Stimulated activated CD4-positive, alpha-beta T cell treated with anti-CD3 and anti-CD28 coated beads, Interleukin-4, amount 100 ng/mL, for 48 hours (primary cell): ENCODE measurements around the gene CFTR.
"Not testable (repeated sequence)": the region's sequence is repeated elsewhere in the genome, so short reads cannot be mapped to it uniquely, and the experiment has no call there.

Experiments used
- DNase-seq, 2 donors: peaks; one replicate each; pipeline ENCODE4 v3.0.0-alpha.2; 2020; ENCODE audit warnings: low read depth in 2 of 2

The CFTR gene

GRCh38 chr7:117479225-117480054 lies at the start of gene CFTR:
Gene CFTR, plus strand, starts transcription at chr7:117480025. Its CDS starts 70 bp downstream, at chr7:117480095.
- DNase-seq, result no peak

GRCh38 chr7:117435475-117436043 lies 44.3 kb upstream of the CFTR start:
- no peak for DNase-seq

GRCh38 chr7:117444646-117445045 lies 35.2 kb upstream of the CFTR start:
- no peak for DNase-seq

GRCh38 chr7:117445206-117445605 lies 34.6 kb upstream of the CFTR start:
- no peak for DNase-seq

GRCh38 chr7:117446220-117446815 lies 33.5 kb upstream of the CFTR start:
- DNase-seq, result no peak

GRCh38 chr7:117448655-117449054 lies 31.2 kb upstream of the CFTR start:
- no peak for DNase-seq

GRCh38 chr7:117458977-117459583 lies 20.7 kb upstream of the CFTR start:
- no peak for DNase-seq

GRCh38 chr7:117459735-117460134 lies 20.1 kb upstream of the CFTR start:
- DNase-seq, result no peak

- not testable (repeated sequence) for DNase-seq
Observed at GRCh38 chr7:117460815-117461214, 19.0 kb upstream of the CFTR start.

GRCh38 chr7:117468174-117468573 lies 11.7 kb upstream of the CFTR start:
- no peak for DNase-seq

- no peak for DNase-seq
Observed at GRCh38 chr7:117470777-117471176, 9.0 kb upstream of the CFTR start.

GRCh38 chr7:117472335-117472734 lies 7.5 kb upstream of the CFTR start:
- DNase-seq, result no peak

- no peak for DNase-seq
Observed at GRCh38 chr7:117476557-117477215, 3.1 kb upstream of the CFTR start.

GRCh38 chr7:117478836-117479224 lies 995 bp upstream of the CFTR start:
- DNase-seq, result no peak

GRCh38 chr7:117480055-117480362 lies 184 bp downstream of the CFTR start:
- no peak for DNase-seq

- DNase-seq, result no peak
Observed at GRCh38 chr7:117480978-117481377, 1.2 kb downstream of the CFTR start.

- no peak for DNase-seq
Observed at GRCh38 chr7:117485118-117485620, 5.3 kb downstream of the CFTR start.

GRCh38 chr7:117489016-117489415 lies 9.2 kb downstream of the CFTR start:
- DNase-seq, result no peak

GRCh38 chr7:117489430-117489829 lies 9.6 kb downstream of the CFTR start:
- DNase-seq, result no peak

GRCh38 chr7:117489911-117490310 lies 10.1 kb downstream of the CFTR start:
- no peak for DNase-seq

GRCh38 chr7:117492649-117493048 lies 12.8 kb downstream of the CFTR start:
- DNase-seq, result no peak

GRCh38 chr7:117493460-117493859 lies 13.6 kb downstream of the CFTR start:
- no peak for DNase-seq
